ENCODE data around the gene TSEN2. TPM values are rescaled to one million over a fixed set of nuclear protein-coding genes. Genes with fewer than 3 reads are reported as not detected.

The TSEN2 gene
- total and polyA plus RNA-seq, 10 of the 15 experiments (the other 5 are each of a cell fraction or from before 2014, with no cell fraction given) = 17.7 to 32.3 (median 24.3) TPM

GRCh38 chr3:12484198-12484982 lies at the start of gene TSEN2 (continued):
- TF ChIP-seq E2F4 (IDR thresholded peaks at IDR 0.05; ENCODE audit: low read depth, low read length) = peak; percentile 62; the same call in 1 of the 2 replicates
- 0 out of 2 replicates have a peak, but pooled peaks have one; percentile 15 for TF ChIP-seq STAT1 (conservative IDR thresholded peaks at IDR 0.05)
- peak; percentile 33 to 34; a peak in 3 of 4 replicates for TF ChIP-seq BHLHE40 (IDR thresholded peaks at IDR 0.05; ENCODE audit: borderline replicate concordance in 1 of 2, low read depth in 2 of 2, low read length in 1 of 2)
- 0 out of 2 replicates have a peak, but pooled peaks have one; percentile 37 for TF ChIP-seq JUND (IDR thresholded peaks at IDR 0.05; ENCODE audit: low read depth, low read length)
- TF ChIP-seq ZBTB4 (CRISPR knock-in tag; IDR thresholded peaks at IDR 0.05) = 0 out of 2 replicates have a peak, but pooled peaks have one; percentile 46
- peak; percentile 36; the same call in 1 of the 2 replicates for TF ChIP-seq SMAD5 (IDR thresholded peaks at IDR 0.05; ENCODE audit: low read depth)
- no peak for TF ChIP-seq IRF4 (IDR thresholded peaks at IDR 0.05; ENCODE audit: low read depth, low read length)
- peak; percentile 67 for TF ChIP-seq USF1 (IDR thresholded peaks at IDR 0.05; ENCODE audit: borderline replicate concordance, extremely low read length, insufficient read depth, low read depth, low read length)
- TF ChIP-seq RUNX3 (IDR thresholded peaks at IDR 0.05; ENCODE audit: low read length) = no peak
- no peak for TF ChIP-seq ATF7 (IDR thresholded peaks at IDR 0.05; ENCODE audit: low read depth)
- TF ChIP-seq POLR2AphosphoS2 (IDR thresholded peaks at IDR 0.05; ENCODE audit: low read depth, low read length) = no peak
- no peak for TF ChIP-seq PAX8 (IDR thresholded peaks at IDR 0.05)
- no peak for TF ChIP-seq DPF2 (IDR thresholded peaks at IDR 0.05)
- peak in 1 of 3 experiments; percentile 65; a peak in 2 of 6 replicates for TF ChIP-seq CTCF (IDR thresholded peaks at IDR 0.05 in 2 of 3, conservative IDR thresholded peaks at IDR 0.05 in 1 of 3; ENCODE audit: control insufficient read depth in 2 of 3, extremely low read depth in 1 of 3, insufficient read depth in 1 of 3, low read depth in 3 of 3, low read length in 3 of 3)
- TF ChIP-seq EGR1 (IDR thresholded peaks at IDR 0.05; ENCODE audit: borderline replicate concordance in 1 of 2, low read depth in 2 of 2, low read length in 2 of 2) = peak in 1 of 2 experiments; percentile 23; a peak in 1 of 3 replicates
- TF ChIP-seq SMC3 (IDR thresholded peaks at IDR 0.05; ENCODE audit: borderline replicate concordance, low read length) = peak; percentile 15; the same call in 1 of the 2 replicates
- peak; percentile 96 for TF ChIP-seq MYC (IDR thresholded peaks at IDR 0.05; ENCODE audit: insufficient read depth, insufficient read length, insufficient replicate concordance, low read length, severe bottlenecking)
- peak; percentile 70 for TF ChIP-seq PKNOX1 (IDR thresholded peaks at IDR 0.05)
